Activated CD4-positive, CD25-positive, alpha-beta regulatory T cell treated with anti-CD3 and anti-CD28 coated beads, Interleukin-2, amount 50 U/mL, for 16 hours (primary cell): ENCODE data around the gene IMPG1.

Source experiments
- DNase-seq: peaks from one replicate; pipeline ENCODE4 v3.0.0-alpha.2; 2020; ENCODE audit warnings: low read depth, low spot score

Gene IMPG1

GRCh38 chr6:75893058-75893775 is 179.2 kb downstream of the IMPG1 start:
- DNase-seq, result no peak

GRCh38 chr6:75892384-75892783 is 180.1 kb downstream of the IMPG1 start:
- DNase-seq, result no peak

- no peak for DNase-seq
Observed at GRCh38 chr6:75884822-75885221, 187.6 kb downstream of the IMPG1 start.

GRCh38 chr6:75882734-75883133 is 189.7 kb downstream of the IMPG1 start:
- no peak for DNase-seq

GRCh38 chr6:75880305-75880704 is 192.2 kb downstream of the IMPG1 start:
- no peak for DNase-seq

GRCh38 chr6:75876152-75876551 is 196.3 kb downstream of the IMPG1 start:
- no peak for DNase-seq

GRCh38 chr6:75874224-75874623 is 198.2 kb downstream of the IMPG1 start:
- DNase-seq, result no peak
